Measurements from ENCODE around the gene QRFP.

QRFP gene

DNA sequence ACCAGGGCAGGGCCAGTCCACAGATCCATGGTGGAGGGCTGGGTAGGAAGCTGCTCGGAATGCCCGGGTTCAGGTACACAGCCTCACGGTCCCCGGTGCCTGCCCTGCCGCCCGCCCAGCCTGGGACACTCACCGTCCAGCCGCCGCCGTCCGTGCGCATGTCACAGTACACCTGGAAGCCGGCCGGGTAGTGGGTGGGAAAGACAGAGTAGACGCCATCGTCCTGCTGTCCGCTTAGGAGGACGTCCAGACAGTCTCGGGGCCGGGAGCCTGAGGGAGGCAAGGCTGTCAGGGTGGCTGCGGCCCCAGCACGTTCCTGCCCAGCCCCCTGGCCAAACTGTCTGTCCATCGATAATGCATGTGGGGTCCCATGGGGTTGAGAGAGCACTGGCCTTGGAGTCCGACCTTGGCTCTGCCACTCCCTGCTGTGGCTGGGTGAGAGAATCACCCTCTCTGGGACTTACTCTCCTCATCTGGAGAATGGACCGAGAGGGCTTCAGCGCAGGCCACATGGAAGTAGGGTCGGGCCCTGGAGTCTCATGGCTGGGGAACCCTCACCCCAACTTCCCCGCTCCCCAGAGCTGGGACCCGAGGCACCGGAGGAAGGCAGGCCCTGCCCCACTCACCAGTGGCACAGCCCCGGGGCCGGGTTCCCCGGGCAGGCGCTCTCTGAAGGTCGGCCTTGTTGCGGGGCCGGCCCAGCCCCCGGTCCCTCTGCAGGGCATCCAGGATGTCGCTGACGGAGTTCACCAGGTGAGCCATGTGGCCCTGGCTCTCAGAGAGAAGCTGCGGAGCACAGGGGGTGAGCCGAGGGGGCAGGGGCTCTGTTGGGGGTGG is 27.2 kb upstream of the QRFP start:
- Histone ChIP-seq H3K27ac (no peak overlapping the region), H3K36me3 (no peaks in the 10 kb centered on the region), H3K4me3 (no peak overlapping the region), H3K9me3 (no peaks in the 10 kb centered on the region), H3K27me3 (peaks cover 0 to 67% of the 10 kb centered on the region in 2 donors), H3K4me1 (peaks cover 0 to 7% (median 0%) of the 10 kb centered on the region in 4 donors)
- TF ChIP-seq, protein P1, sequence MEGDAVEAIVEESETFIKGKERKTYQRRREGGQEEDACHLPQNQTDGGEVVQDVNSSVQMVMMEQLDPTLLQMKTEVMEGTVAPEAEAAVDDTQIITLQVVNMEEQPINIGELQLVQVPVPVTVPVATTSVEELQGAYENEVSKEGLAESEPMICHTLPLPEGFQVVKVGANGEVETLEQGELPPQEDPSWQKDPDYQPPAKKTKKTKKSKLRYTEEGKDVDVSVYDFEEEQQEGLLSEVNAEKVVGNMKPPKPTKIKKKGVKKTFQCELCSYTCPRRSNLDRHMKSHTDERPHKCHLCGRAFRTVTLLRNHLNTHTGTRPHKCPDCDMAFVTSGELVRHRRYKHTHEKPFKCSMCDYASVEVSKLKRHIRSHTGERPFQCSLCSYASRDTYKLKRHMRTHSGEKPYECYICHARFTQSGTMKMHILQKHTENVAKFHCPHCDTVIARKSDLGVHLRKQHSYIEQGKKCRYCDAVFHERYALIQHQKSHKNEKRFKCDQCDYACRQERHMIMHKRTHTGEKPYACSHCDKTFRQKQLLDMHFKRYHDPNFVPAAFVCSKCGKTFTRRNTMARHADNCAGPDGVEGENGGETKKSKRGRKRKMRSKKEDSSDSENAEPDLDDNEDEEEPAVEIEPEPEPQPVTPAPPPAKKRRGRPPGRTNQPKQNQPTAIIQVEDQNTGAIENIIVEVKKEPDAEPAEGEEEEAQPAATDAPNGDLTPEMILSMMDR (IDR thresholded peaks at IDR 0.05): no peak
- intact Hi-C loops (cut with DNase I; ENCODE audit: low total_unique reads): no loop called here
- no peak for DNase-seq

DNA sequence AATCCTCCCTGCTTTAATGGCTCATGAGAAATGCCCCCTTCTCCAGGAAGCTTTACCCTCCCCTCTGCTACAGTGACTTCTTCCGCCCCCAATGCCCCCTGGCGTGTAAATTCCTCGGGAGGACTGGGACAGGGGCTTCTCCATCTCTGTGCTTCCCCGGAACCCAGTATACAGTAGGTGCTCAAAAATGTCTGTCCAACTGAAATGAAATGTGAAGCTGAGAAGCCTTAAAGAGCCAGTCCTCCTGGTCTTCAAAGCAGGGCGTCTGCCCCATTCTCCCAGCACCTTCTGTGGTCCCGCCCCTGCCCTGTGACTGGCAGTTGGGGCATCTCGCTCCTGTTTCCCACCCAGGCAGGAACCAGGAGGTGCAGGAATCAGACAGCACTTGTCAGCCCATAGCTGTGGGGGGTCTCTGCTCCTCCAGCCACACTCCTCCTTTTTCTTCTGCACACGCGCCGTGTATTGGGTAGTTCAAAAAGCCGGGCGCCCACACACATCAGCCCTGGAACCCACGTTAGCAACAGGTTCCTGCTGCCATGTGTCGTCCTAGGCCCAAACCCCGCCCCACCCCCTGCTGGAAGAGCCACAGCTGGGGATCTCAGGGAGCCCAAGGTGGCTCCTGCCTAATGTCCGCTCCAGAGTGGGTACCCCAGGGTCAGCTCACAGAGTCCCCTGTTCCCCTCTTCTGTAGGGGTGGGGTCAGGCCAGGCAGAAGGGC is 26.4 kb upstream of the QRFP start:
- Histone ChIP-seq H3K27me3 (peaks cover 0 to 73% of the 10 kb centered on the region in 2 donors), H3K4me3 (no peak overlapping the region), H3K27ac (no peak overlapping the region), H3K36me3 (no peaks in the 10 kb centered on the region), H3K4me1 (peaks cover 0 to 2% (median 0%) of the 10 kb centered on the region in 4 donors), H3K9me3 (no peaks in the 10 kb centered on the region)
- intact Hi-C loops (cut with DNase I; ENCODE audit: low total_unique reads): no loop called here
- DNase-seq: no peak
- TF ChIP-seq, protein P1 (IDR thresholded peaks at IDR 0.05): no peak

DNA sequence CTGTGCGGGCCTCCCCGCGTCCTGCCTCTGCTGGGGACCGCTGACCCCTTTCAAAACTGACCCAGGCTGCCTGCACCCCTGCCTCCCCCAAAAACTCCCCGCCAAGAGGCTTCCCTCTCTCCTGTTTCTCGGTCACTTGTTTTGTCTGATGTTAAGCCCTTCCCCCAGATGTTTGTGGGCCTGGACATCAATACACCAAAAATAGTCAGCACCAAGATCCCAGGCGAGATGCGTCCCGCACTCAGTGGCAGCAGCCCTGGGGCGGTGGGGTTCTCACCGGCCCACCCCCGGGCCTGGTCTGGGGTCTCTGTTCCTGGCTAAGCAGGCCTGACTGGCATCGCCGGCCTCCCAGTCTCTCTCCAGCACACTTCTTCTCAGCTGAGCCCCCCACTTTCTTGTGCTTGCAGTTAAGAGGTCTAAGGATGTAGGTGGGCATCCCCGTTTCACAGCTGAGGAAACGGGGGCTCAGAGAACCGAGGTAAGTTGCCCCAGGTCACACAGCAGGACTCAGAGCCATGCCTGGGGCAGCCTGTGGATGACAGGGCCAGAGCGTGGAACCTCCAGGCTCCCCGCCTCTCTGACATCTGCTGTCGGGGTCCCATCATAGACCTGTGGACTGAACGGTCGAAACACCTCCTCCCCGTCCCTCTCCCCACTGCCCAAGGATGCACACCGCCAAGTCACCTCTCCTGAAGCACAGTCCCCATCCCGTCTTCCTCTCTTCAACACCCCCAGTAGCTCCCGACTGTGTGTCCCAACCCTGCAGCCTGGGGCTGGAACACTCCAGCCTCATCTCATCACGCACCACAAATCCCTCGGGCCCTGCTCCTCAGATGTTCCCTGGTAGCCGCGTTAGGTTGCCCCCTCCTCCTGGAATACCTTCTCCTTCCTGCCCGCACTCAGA is 25.6 kb upstream of the QRFP start:
- H3K36me3 ChIP-seq: no peaks in the 10 kb centered on the region
- H3K27me3 ChIP-seq: peaks cover 0 to 81% of the 10 kb centered on the region in 2 donors
- no peak overlapping the region for H3K4me3 ChIP-seq
- intact Hi-C loops (cut with DNase I; ENCODE audit: low total_unique reads): no loop called here
- no peak for DNase-seq
- TF ChIP-seq, protein P1 (IDR thresholded peaks at IDR 0.05): no peak
- peaks cover 0 to 2% (median 0%) of the 10 kb centered on the region in 4 donors for H3K4me1 ChIP-seq
- H3K9me3 ChIP-seq: no peaks in the 10 kb centered on the region
- H3K27ac ChIP-seq: no peak overlapping the region

DNA sequence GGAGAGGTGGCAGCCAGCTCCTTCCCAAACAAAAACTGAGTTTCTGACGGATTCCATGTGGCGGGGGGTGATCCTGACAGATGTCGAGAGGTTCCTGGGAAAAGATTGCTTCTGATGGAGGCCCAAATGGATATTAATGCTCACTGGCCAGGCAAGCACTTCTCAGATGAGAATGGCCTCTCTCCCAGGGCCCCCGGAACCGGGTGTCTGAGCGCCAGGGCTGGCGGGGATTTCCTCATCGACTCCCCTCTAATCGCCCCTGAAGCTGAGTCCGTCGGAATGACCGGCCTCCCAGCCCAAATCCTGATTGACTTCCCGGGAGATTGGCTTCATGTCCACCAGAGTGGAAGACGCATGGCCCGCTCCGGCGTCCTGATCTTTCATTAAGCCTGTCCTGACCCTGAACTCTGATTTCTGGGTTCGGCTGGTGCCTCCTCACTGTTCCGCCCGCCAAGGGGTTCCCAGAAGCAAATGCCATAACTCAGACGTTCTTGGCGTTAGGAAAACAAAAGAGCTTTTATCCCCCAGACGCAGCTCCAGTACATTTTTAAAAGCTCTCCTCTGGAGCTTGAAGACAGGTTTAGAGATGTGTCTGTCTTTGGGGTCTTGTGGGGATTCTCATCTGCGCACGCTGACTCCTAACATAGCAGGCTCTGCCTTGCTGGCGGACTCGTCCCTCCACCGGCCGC is 24.8 kb upstream of the QRFP start:
- Histone ChIP-seq H3K9me3 (no peaks in the 10 kb centered on the region), H3K27me3 (peaks cover 0 to 83% of the 10 kb centered on the region in 2 donors), H3K27ac (no peak overlapping the region), H3K4me3 (no peak overlapping the region), H3K4me1 (peaks cover 0 to 2% (median 0%) of the 10 kb centered on the region in 4 donors), H3K36me3 (no peaks in the 10 kb centered on the region)
- DNase-seq: no peak
- TF ChIP-seq, protein P1 (IDR thresholded peaks at IDR 0.05): no peak
- intact Hi-C loops (cut with DNase I; ENCODE audit: low total_unique reads): no loop called here
